IMR-90 (cell line): ENCODE measurements around the gene SEPTIN3. TPM values are rescaled to one million over a fixed set of nuclear protein-coding genes. Genes with fewer than 3 reads are reported as not detected.

Experiments used
- ATAC-seq: fragments of 200-7000 bp; cut with Tn5 transposase; 2 replicates; pipeline ENCODE4 v1.9.1; 2020; ENCODE audit warnings: low read depth, mild to moderate bottlenecking, moderate library complexity
- BruUV-seq: library from RNA; stranded (reverse); fragments of 400-500 nt; replicated peaks from 2 replicates; lab custom pipeline; 2021; lab: Mats Ljungman, UMichigan
- CTCF ChIA-PET: fragments of 300-600 bp; formaldehyde crosslinking; extraction: SDS; loops from one replicate; lab custom pipeline; 2021; ENCODE audit warnings: antibody characterized with exemption; lab: Yijun Ruan, JAX
- POLR2A ChIA-PET: fragments of 300-600 bp; sonication (Branson Sonifier 250); formaldehyde crosslinking; loops from one replicate; lab custom pipeline; 2022; ENCODE audit warnings: antibody characterized with exemption; ENCODE audit not compliant: unreplicated experiment; lab: Charles Lee
- DNase-seq: peaks from one replicate; pipeline ENCODE4 v3.0.0; 2013
- H2AFZ ChIP-seq: replicated peaks from 2 replicates; pipeline ENCODE3; 2013; ENCODE audit warnings: low read length, mild to moderate bottlenecking; ENCODE audit not compliant: poor library complexity
- H2AK5ac ChIP-seq: 2 replicates; pipeline ENCODE4 v1.6.1; 2013; ENCODE audit warnings: low read depth, low read length, inconsistent platforms
- H2AK9ac ChIP-seq: replicated peaks from 2 replicates; pipeline ENCODE3; 2013; ENCODE audit warnings: mild to moderate bottlenecking, low read depth, low read length, moderate library complexity; ENCODE audit not compliant: poor library complexity
- H2BK120ac ChIP-seq: 2 replicates; pipeline ENCODE4 v1.6.1; 2013; ENCODE audit warnings: low read depth, low read length, inconsistent platforms
- H2BK15ac ChIP-seq: 3 replicates; pipeline ENCODE4 v1.6.1; 2013; ENCODE audit warnings: low read depth, low read length, inconsistent platforms
- H2BK20ac ChIP-seq: 2 replicates; pipeline ENCODE4 v1.6.1; 2013; ENCODE audit warnings: low read depth, mild to moderate bottlenecking, inconsistent platforms, low read length, moderate library complexity
- H2BK5ac ChIP-seq: 2 replicates; pipeline ENCODE4 v1.6.1; 2013; ENCODE audit warnings: mild to moderate bottlenecking, low read depth, low read length, inconsistent platforms; ENCODE audit not compliant: poor library complexity, severe bottlenecking
- H3K14ac ChIP-seq: replicated peaks from 2 replicates; pipeline ENCODE4 v1.6.1; 2013; ENCODE audit warnings: low read depth, low read length, inconsistent platforms
- H3K18ac ChIP-seq: 2 replicates; pipeline ENCODE4 v1.6.1; 2013; ENCODE audit warnings: low read depth, low read length, control low read depth
- H3K23ac ChIP-seq: 2 replicates; pipeline ENCODE4 v1.6.1; 2013; ENCODE audit warnings: low read depth, low read length, inconsistent platforms
- H3K27ac ChIP-seq: 2 replicates; pipeline ENCODE4 v1.5.1; 2013; ENCODE audit warnings: mild to moderate bottlenecking, control low read depth, low read length; ENCODE audit not compliant: insufficient read depth
- H3K27me3 ChIP-seq: 2 replicates; pipeline ENCODE4 v1.6.1; 2013; ENCODE audit warnings: low read length; ENCODE audit not compliant: control insufficient read depth, insufficient read depth
- H3K36me3 ChIP-seq: 2 replicates; pipeline ENCODE4 v1.6.1; 2013; ENCODE audit warnings: low read length, mixed read lengths; ENCODE audit not compliant: control insufficient read depth, insufficient read depth
- H3K4ac ChIP-seq: 2 replicates; pipeline ENCODE4 v1.6.1; 2013; ENCODE audit warnings: low read depth, low read length, inconsistent platforms
- H3K4me1 ChIP-seq: 2 replicates; pipeline ENCODE4 v1.6.1; 2013; ENCODE audit warnings: low read length, mixed read lengths; ENCODE audit not compliant: control insufficient read depth, insufficient read depth
- H3K4me2 ChIP-seq: 2 replicates; pipeline ENCODE4 v1.6.1; 2013; ENCODE audit warnings: low read depth, mild to moderate bottlenecking, control low read depth, low read length, moderate library complexity
- H3K4me3 ChIP-seq: 2 replicates; pipeline ENCODE4 v1.5.1; 2013; ENCODE audit warnings: low read depth, mild to moderate bottlenecking, control low read depth, low read length, moderate library complexity; ENCODE audit not compliant: insufficient read depth
- H3K56ac ChIP-seq: 2 replicates; pipeline ENCODE4 v1.6.1; 2013; ENCODE audit warnings: low read length, inconsistent platforms; ENCODE audit not compliant: insufficient read depth; ENCODE audit errors: extremely low read depth
- H3K79me1 ChIP-seq, 2 experiments: 2 replicates each; pipeline ENCODE4 v1.6.1; 2013; ENCODE audit warnings: low read length in 2 of 2, inconsistent platforms in 1 of 2, low read depth in 1 of 2
- H3K9ac ChIP-seq: 2 replicates; pipeline ENCODE4 v1.6.1; 2013; ENCODE audit warnings: low read depth, low read length, control low read depth
- H3K9me1 ChIP-seq: 2 replicates; pipeline ENCODE4 v1.6.1; 2013; ENCODE audit warnings: low read length, inconsistent platforms; ENCODE audit not compliant: insufficient read depth
- H3K9me3 ChIP-seq: 2 replicates; pipeline ENCODE4 v1.6.1; 2013; ENCODE audit warnings: low read length; ENCODE audit not compliant: control insufficient read depth, insufficient read depth
- H4K20me1 ChIP-seq: 2 replicates; pipeline ENCODE4 v1.6.1; 2013; ENCODE audit warnings: low read length, inconsistent platforms; ENCODE audit not compliant: insufficient read depth
- H4K5ac ChIP-seq: 2 replicates; pipeline ENCODE4 v1.6.1; 2013; ENCODE audit warnings: mild to moderate bottlenecking, low read depth, low read length, control low read depth
- H4K8ac ChIP-seq, 2 experiments: 2 replicates each; pipeline ENCODE4 v1.6.1; 2013; ENCODE audit warnings: low read depth in 2 of 2, low read length in 2 of 2, control low read depth in 1 of 2, inconsistent platforms in 1 of 2
- H4K91ac ChIP-seq: 2 replicates; pipeline ENCODE4 v1.6.1; 2013; ENCODE audit warnings: low read depth, low read length, inconsistent platforms; ENCODE audit not compliant: insufficient read depth
- BHLHE40 ChIP-seq: fragments of 150-350 bp; IDR thresholded peaks from 2 replicates; pipeline ENCODE4 v1.6.1; 2016; ENCODE audit warnings: mild to moderate bottlenecking, low read depth, low read length
- CEBPB ChIP-seq: IDR thresholded peaks from 2 replicates; pipeline ENCODE4 v1.6.1; 2012; ENCODE audit warnings: low read depth, low read length, improper control_type of control experiment
- CHD1 ChIP-seq: IDR thresholded peaks from 2 replicates; pipeline ENCODE4 v1.6.1; 2012; ENCODE audit warnings: low read depth, low read length, improper control_type of control experiment
- FOS ChIP-seq: fragments of 150-350 bp; IDR thresholded peaks from 2 replicates; pipeline ENCODE4 v1.6.1; 2016; ENCODE audit warnings: low read depth, low read length
- MAFK ChIP-seq: IDR thresholded peaks from 2 replicates; pipeline ENCODE4 v1.6.1; 2012; ENCODE audit warnings: low read depth, low read length, improper control_type of control experiment
- MXI1 ChIP-seq: IDR thresholded peaks from 2 replicates; pipeline ENCODE4 v1.6.1; 2012; ENCODE audit warnings: low read depth, mild to moderate bottlenecking, low read length, moderate library complexity, borderline replicate concordance
- NFE2L2 ChIP-seq: fragments of 150-350 bp; IDR thresholded peaks from 2 replicates; pipeline ENCODE4 v1.6.1; 2016; ENCODE audit warnings: low read depth, mild to moderate bottlenecking, low read length
- POLR2A ChIP-seq: IDR thresholded peaks from 2 replicates; pipeline ENCODE4 v1.6.1; 2012; ENCODE audit warnings: mild to moderate bottlenecking, low read depth, low read length
- RAD21 ChIP-seq: IDR thresholded peaks from 2 replicates; pipeline ENCODE4 v1.6.1; 2012; ENCODE audit warnings: low read length, improper control_type of control experiment
- RCOR1 ChIP-seq: IDR thresholded peaks from 2 replicates; pipeline ENCODE4 v1.6.1; 2012; ENCODE audit warnings: mild to moderate bottlenecking, low read length, improper control_type of control experiment; ENCODE audit not compliant: insufficient replicate concordance
- RFX5 ChIP-seq: IDR thresholded peaks from 2 replicates; pipeline ENCODE4 v1.8.0; 2012; ENCODE audit warnings: low read depth, mild to moderate bottlenecking, low read length, moderate library complexity
- SMC3 ChIP-seq: fragments of 150-350 bp; IDR thresholded peaks from 2 replicates; pipeline ENCODE4 v1.6.1; 2016; ENCODE audit warnings: low read depth, mild to moderate bottlenecking, antibody characterized with exemption, low read length, moderate library complexity
- WGBS, 2 experiments: methylation state at CpG; one replicate each; pipeline versions ENCODE4 v1.1.5 to v1.1.7; 2013; ENCODE audit warnings: missing lambda C conversion rate in 2 of 2; ENCODE audit not compliant: insufficient read length in 1 of 2; ENCODE audit errors: extremely low coverage in 2 of 2; 5-methylcytosine and 5-hydroxymethylcytosine counted together
- dilution Hi-C: fragments of 300-500 bp; cut with HindIII; formaldehyde crosslinking; loops from one replicate; pipeline ENCODE4 v1.14.3; 2018; ENCODE audit warnings: low sequenced_read_pairs; ENCODE audit not compliant: unreplicated experiment
- in situ Hi-C: fragments of 300-500 bp; cut with MboI; formaldehyde crosslinking; loops from 3 replicates; pipeline ENCODE4 v1.14.3; 2019; ENCODE audit warnings: low sequenced_read_pairs, inconsistent platforms, mixed read lengths
- intact Hi-C: fragments of 100-400 bp; cut with micrococcal nuclease; formaldehyde crosslinking; loops from 2 replicates; pipeline ENCODE4 v1.10.0; 2022
- polyA plus RNA-seq, 3 experiments: library from polyadenylated mRNA; depleted of rRNA; stranded (reverse); fragments of >200 nt; gene quantifications; 2 replicates each; pipeline ENCODE4 v1.2.3, GENCODE V29; 2012; ENCODE audit warnings: low replicate concordance in 1 of 3
- total RNA-seq: library from RNA; depleted of rRNA; stranded (reverse); fragments of >200 nt; gene quantifications from 2 replicates; pipeline ENCODE4 v1.2.3, GENCODE V29; 2012
- TF ChIP-seq, protein P1 (sequence below): fragments of 150-350 bp; IDR thresholded peaks from 2 replicates; pipeline ENCODE4 v1.6.1; 2017; ENCODE audit warnings: mild to moderate bottlenecking, antibody characterized with exemption, low read length, low read depth
- TF ChIP-seq, protein P2 (sequence below): conservative IDR thresholded peaks from 2 replicates; pipeline ENCODE4 v1.5.1; 2012; ENCODE audit warnings: mild to moderate bottlenecking, low read depth, low read length, improper control_type of control experiment

Gene SEPTIN3
- total and polyA plus RNA-seq, 2 of the 4 experiments (the other 2 are of a cell fraction), result 0.15 to 0.18 TPM

DNA sequence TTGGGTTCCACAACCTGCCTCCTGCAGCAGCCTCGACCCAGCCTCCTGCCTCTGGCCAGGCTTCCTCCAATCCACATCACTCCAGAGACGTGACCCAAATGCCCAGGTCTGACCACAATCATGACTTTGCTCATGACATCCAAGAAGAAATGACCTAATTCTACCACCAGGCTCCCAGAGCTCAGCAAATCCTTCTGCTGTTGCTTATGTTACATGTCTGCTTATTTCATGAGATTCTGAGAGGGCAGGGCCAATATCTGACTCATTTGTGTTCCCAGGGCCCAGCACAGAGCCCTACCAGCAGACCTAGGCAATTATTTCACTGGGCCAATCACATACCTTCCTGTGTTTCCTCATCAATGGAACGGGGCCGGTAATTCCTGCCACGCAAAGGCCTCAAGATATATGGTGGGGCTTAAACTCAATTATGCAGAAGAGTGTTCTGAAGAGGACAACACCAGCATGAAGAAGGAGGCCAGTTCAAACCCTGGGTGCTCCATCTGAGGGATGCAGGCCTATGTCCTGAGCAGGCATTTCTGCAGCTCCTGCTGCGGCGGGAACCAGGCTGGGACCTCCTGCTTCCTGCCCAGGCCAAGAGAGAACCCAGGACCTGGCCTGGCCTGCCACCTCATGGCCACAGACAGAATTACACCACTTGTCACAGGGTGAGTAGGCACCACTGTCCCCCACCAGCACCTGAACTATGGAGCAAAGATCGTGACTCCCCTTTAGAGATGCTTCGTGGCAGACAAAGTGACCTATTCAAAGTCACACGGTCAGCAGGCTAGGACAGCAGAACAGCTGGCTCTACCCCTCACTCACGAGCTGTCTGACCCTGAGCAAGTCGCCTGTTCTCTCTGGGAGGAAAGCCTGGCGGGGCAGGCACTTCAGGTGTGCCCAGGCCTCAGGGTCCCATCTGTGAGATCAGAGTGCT is 28.1 kb upstream of the SEPTIN3 start:
- H2AFZ ChIP-seq, result peak overlapping the region; percentile 71
- DNase-seq (peak; percentile 91), ATAC-seq (peak; percentile 95)
- H3K4ac ChIP-seq, result no peak overlapping the region
- H3K9ac ChIP-seq, result no peak overlapping the region
- no peaks in the 10 kb centered on the region for H3K36me3 ChIP-seq
- 100% methylated on average over 1 of the region's 13 CpGs; no CpG with 5 or more reads in 1 of the 2 experiments for WGBS, 2 experiments
- dilution Hi-C loops, result no loop called here
- no peak overlapping the region for H3K27ac ChIP-seq
- in situ Hi-C loops, result loop anchor here (5.0 kb wide), 1 partner anchor 244 kb away; the partner anchor contains the start of gene MEI1
- H3K18ac ChIP-seq, result no peak overlapping the region
- ChIA-PET POLR2A (interaction anchor here (0.5 kb wide), 1 partner anchor 226 kb away, joined by 3 read pairs; no protein-coding TSS in a partner anchor), CTCF (interaction anchor here (0.5 to 2.0 kb wide), 16 partner anchors 13 to 504 kb away, joined by 3 to 26 read pairs (median 4); partner anchors contain the start of gene TNFRSF13C)
- H3K9me1 ChIP-seq, result no peaks in the 10 kb centered on the region
- no peak overlapping the region for H3K4me3 ChIP-seq
- peaks cover 5 to 24% of the 10 kb centered on the region in 2 experiments for H3K79me1 ChIP-seq
- no peak overlapping the region for H3K23ac ChIP-seq
- H4K8ac ChIP-seq, result peak overlapping the region in 1 of 2 experiments; percentile 16; a peak in 1 of 4 replicates
- no peak overlapping the region for H4K91ac ChIP-seq
- H3K14ac ChIP-seq, result no peak overlapping the region
- peaks cover 6% of the 10 kb centered on the region; the same call in 1 of the 2 replicates for H4K20me1 ChIP-seq
- no peak overlapping the region for H2BK120ac ChIP-seq
- H2AK9ac ChIP-seq, result peak overlapping the region; percentile 48
- H3K4me1 ChIP-seq, result peaks cover 14% of the 10 kb centered on the region
- 0 out of 2 replicates have a peak overlapping the region, but pooled peaks have one; percentile 35 for H3K4me2 ChIP-seq
- no peak overlapping the region for H4K5ac ChIP-seq
- no peaks in the 10 kb centered on the region for H3K9me3 ChIP-seq
- H2BK20ac ChIP-seq, result no peak overlapping the region
- no peaks in the 10 kb centered on the region for H3K27me3 ChIP-seq
- peak overlapping the region; percentile 68; the same call in 1 of the 2 replicates for H2AK5ac ChIP-seq
- BruUV-seq, result no TSS peak
- no peak overlapping the region for H2BK15ac ChIP-seq
- no peak overlapping the region for H3K56ac ChIP-seq
- peak overlapping the region; percentile 5 for H2BK5ac ChIP-seq
- intact Hi-C loops, result loop anchor here (1.0 kb wide), 4 partner anchors 118 to 275 kb away; no protein-coding TSS in a partner anchor
- TF ChIP-seq RCOR1 (no peak), BHLHE40 (peak; percentile 41), NFE2L2 (peak; percentile 34; the same call in 1 of the 2 replicates), SMC3 (peak; percentile 84), FOS (no peak; the same call in none of the 2 replicates), RFX5 (no peak), MAFK (peak; percentile 58), POLR2A (peak; percentile 65; the same call in 1 of the 2 replicates), CEBPB (peak; percentile 42), RAD21 (peak; percentile 98), CHD1 (no peak), MXI1 (0 out of 2 replicates have a peak, but pooled peaks have one; percentile 24)
- TF ChIP-seq, protein P1, sequence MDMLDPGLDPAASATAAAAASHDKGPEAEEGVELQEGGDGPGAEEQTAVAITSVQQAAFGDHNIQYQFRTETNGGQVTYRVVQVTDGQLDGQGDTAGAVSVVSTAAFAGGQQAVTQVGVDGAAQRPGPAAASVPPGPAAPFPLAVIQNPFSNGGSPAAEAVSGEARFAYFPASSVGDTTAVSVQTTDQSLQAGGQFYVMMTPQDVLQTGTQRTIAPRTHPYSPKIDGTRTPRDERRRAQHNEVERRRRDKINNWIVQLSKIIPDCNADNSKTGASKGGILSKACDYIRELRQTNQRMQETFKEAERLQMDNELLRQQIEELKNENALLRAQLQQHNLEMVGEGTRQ, result no peak
- TF ChIP-seq, protein P2, sequence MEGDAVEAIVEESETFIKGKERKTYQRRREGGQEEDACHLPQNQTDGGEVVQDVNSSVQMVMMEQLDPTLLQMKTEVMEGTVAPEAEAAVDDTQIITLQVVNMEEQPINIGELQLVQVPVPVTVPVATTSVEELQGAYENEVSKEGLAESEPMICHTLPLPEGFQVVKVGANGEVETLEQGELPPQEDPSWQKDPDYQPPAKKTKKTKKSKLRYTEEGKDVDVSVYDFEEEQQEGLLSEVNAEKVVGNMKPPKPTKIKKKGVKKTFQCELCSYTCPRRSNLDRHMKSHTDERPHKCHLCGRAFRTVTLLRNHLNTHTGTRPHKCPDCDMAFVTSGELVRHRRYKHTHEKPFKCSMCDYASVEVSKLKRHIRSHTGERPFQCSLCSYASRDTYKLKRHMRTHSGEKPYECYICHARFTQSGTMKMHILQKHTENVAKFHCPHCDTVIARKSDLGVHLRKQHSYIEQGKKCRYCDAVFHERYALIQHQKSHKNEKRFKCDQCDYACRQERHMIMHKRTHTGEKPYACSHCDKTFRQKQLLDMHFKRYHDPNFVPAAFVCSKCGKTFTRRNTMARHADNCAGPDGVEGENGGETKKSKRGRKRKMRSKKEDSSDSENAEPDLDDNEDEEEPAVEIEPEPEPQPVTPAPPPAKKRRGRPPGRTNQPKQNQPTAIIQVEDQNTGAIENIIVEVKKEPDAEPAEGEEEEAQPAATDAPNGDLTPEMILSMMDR, result peak; percentile 96
